Dedifferentiated amniotic fluid mesenchymal stem cell (primary cell): ENCODE data around the gene PHF21A.
"Not testable (repeated sequence)": the region's sequence is repeated elsewhere in the genome, so short reads cannot be mapped to it uniquely, and the experiment has no call there.

Experiments used
- DNase-seq: peaks from one replicate; pipeline ENCODE4 v3.0.0-alpha.2; 2016; ENCODE audit errors: extremely low spot score

Gene PHF21A

GRCh38 chr11:46036009-46036408, 85.2 kb downstream of the PHF21A start:
- no peak for DNase-seq

GRCh38 chr11:46034041-46034440, 87.2 kb downstream of the PHF21A start:
- DNase-seq, result no peak

- DNase-seq, result peak; percentile 65
Measured at GRCh38 chr11:46026606-46027293, 94.5 kb downstream of the PHF21A start.

GRCh38 chr11:46020084-46020599, 101.1 kb downstream of the PHF21A start:
- DNase-seq, result no peak

DNA sequence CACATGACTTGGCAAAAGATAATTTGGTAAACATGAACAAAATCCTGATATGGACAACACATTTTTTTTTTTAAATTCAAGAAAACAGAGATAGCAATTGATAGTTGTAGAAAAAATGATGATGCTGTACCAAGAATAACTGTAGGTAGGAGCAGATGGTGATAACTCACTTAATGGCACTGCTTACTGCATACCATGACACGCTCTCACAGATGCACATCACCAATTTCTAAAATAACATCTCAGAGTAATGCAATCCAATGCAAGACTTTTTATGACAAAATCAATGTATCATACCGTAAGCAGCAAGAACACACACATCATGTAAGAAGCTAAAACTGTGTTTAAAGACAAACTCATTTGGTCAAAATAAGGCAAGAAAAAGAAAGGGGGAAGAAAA, 102.6 kb downstream of the PHF21A start:
- no peak for DNase-seq

DNA sequence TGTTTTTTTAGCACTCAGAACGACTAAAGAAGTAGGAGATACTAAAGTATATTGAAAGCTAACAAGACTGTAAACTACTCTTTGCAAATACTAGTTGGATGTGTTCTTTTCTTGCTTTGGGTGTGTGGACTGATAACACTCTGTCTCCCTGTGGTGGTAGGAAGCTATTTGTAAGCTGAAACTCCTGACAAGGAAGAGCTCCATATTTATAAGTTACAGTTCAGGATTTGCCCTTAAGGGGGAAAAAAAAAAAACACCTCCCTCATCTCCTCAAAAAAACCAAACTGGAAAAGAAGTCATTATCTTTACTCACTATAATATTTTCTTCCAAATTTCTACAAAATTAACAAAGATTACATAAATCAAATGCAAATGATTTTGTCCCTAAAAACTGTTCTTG, 103.9 kb downstream of the PHF21A start:
- DNase-seq, result no peak

DNA sequence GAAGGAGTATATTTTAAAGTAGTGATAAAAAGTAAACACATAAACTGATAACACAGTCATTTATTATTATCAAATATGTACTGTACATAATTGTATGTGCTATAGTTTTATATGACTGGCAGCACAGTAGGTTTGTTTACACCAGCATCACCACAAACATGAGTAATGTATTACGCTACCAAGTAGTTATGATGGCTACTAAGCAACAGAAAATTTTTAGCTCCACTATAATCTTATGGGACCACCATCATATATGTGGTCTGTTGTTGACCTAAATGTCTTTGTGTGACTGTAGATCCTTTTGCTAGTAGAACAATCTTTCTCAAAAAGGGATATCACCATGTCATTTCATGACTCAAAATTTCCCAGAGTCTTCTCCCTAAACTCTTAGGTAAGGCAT, 105.3 kb downstream of the PHF21A start:
- DNase-seq, result no peak

DNA sequence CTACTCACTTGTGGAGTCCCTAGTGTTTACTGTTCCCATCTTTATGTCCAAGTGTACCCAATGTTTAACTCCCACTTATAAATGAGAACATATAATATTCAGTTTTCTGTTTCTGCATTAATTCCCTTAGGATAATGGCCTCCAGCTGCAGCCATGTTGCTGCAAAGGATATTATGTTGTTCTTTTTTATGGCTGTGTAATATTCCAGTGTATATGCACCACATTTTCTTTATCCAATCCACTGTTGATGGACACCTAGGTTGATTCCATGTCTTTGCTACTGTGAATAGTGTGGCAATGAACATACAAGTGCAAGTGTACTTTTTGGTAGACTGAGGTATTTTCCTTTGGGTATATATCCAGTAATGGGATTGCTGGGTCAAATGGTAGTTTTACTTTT, 107.1 kb downstream of the PHF21A start:
- DNase-seq, result not testable (repeated sequence)

DNA sequence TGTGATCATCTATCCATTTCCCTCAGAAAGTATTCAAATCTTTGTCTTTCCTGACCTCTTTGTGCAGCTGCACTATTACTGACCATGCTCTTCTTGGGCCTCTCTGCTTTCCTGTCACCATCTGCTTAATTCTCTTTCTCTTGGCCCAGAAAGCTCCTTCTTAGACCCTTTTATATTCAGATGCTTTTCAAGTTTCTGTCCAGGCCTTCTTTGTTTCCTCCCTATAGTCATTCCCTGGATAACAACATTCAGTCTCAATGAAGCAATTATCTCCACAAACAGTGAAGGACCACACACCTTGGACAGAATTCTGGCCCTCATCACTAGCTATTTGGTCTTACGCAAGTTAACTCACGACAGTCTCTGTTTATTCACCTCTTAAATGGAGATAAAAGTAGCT, 109.1 kb downstream of the PHF21A start:
- no peak for DNase-seq

DNA sequence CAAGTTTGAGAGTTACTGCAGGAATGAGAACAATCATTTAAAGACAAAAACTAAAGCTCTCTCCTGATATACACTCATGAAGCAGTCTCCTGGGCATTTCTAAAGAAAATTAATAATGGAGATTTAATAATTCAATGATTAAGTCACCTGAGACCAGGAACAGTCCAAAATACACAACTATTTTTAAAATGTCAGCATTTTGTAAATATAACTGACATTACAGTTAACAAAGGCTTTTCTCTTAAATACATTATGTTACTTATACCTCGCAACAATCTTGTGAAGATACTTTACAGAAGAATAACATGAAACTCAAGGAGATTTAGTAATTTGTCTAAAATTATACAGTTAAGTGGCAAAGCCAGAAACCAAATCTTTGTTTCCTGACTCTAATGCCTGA, 111.2 kb downstream of the PHF21A start:
- DNase-seq, result no peak

DNA sequence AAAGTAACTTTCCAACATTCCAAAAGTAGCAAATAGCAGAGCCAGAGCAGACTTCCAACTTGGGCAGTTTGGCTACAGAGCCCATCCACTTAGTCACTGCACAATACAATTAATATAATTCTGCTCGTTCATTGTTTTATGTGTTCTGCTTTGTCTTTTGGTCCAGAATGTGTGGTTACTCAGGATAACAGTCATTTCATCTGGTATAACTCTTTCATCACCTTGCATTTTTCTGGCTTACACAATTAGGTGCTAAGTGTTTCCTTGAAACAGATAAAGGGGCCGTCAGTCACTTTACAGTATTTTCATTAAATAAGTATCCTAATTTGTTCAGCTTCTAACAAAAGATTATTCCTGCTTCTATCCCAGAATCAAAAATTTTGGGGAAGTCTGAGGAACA, 111.6 kb downstream of the PHF21A start:
- no peak for DNase-seq

DNA sequence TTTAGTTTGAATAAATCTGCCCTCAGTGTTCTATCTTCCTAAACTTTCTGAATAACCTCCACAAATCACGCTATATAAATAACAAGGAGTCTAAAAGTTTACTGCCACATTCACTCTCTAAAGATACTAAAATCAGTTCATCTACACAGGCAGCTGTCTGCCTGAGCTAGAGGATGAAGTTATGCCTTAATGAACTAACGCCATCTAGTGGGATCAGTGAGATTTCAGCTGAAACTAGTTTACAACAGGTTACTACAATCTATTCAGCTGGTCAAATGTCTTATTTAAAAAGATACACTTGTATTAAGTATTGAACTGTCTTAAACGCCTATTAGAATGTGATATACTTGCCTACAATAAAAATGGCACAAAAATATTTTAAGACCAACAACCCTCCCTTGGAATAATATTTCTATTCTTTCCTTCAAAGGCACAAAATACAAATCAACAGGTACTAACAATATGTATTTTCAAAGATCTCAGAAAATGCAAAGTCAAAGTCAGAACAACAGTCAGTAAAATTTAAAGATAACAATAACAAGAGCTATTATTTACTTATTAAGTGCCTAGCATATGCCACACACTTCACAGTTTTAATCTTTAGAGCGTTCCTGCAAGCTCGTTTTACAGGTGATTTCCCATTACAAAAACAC, 114.7 kb downstream of the PHF21A start:
- peak; percentile 81 for DNase-seq

GRCh38 chr11:46003572-46003971, 117.7 kb downstream of the PHF21A start:
- peak; percentile 63 for DNase-seq

- DNase-seq, result no peak
Measured at GRCh38 chr11:46002189-46002588, 119.1 kb downstream of the PHF21A start.

DNA sequence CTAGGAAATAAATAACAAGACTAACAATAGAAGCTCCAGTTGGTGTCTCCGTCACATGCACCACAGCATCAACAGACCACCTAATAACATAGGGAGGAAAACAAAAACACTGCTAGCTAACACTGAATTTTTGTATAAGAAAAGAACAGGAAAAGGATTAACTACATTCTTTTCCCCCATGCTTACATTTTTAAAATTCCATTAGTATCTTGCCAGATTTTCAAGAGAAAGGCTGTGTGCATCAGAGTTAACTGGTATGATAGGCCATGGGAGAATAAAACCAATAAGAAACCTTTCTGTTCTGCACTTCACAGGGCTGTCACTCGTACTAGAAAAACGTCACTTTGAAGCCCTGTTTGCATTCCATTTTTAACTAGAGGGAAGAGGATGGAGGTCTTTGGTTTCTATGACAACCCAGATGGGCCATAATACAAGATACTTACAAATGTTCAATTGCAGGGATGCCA, 119.8 kb downstream of the PHF21A start:
- peak; percentile 67 for DNase-seq

GRCh38 chr11:45997599-45997998, 123.7 kb downstream of the PHF21A start:
- DNase-seq, result no peak

DNA sequence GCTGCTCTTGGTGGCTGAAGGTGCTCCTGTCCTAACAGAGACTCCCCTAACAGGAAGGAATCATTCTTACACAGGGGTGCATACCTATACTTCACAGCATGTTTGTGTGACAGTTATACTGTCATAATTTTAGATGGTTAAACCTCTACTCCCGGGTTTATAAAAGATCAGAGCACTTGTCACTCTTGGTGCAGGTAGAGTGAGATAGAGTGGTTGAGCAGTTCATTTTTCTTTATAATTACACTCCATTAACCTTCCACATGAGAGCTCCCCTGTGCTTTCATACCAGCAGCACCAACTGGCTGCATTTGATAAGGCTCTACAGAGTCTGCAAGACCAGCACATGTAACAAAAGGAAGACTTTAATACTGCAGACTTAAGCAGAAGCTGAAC, 125.9 kb downstream of the PHF21A start:
- no peak for DNase-seq

DNA sequence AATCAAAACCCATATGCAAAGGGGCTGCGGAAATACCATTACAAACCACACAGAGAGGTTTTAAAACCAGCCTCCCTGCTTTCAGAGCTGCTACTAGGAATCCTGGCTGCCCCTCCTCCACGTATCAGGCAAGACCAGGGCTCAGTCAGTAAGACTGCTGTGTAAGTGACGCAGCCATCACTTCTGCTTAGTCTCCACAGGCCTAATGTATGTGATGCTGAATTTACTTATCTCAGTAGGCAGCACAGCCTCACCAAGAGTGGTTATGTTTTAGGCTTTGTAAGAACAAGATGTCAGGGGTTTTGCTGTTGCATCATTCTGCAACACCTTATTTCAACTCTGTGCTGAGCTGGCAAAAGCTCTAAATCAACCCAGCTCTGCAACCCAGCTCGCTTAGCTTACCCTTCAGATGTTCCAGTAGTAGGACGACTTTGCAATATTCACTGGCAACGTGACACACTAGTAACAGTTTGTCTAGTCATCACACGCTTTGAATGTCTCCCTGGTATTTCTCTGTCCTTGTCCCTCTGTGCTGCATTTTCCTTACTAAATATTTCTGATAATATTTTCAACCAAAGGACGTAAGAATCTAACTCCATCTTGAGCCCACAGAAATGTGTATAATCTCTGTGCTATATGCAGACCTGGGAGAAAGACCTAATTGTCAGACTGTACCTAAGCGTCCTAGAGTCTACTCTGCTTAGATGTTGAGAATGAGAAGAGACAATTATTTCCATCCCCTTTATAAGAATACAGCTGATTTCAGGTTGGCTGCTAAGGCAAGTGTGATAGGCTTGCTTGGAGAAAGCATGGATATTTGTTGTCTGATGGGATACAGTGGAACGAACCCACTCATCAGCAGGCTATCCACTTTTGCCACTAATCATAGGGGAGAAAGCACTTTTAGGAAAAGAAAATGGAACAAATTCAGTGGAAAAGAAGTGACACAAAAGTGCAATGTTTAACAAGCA, 126.6 kb downstream of the PHF21A start:
- DNase-seq, result no peak

DNA sequence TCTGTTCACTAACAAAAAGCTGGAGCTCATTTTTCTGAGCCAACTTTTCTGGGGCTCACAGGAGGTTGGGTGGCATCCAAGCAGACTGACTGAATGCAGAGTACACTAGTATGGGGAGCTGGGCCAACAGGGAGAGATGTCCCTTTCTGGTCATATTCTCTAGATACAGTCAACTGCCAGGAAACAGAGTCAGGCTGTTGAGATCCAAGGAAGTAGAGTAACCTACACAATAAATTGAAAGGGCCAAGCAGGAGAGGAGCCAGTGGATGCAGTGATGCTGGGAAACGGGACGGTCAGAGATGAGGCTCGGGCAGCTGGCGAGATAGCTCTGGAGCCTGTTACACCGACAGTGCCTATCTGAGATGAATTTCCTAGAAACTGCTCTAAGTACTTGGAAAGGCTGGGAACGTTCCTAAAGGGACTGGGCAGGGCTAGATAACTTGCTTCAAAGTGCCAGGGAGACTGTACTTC, 127.7 kb downstream of the PHF21A start:
- no peak for DNase-seq

DNA sequence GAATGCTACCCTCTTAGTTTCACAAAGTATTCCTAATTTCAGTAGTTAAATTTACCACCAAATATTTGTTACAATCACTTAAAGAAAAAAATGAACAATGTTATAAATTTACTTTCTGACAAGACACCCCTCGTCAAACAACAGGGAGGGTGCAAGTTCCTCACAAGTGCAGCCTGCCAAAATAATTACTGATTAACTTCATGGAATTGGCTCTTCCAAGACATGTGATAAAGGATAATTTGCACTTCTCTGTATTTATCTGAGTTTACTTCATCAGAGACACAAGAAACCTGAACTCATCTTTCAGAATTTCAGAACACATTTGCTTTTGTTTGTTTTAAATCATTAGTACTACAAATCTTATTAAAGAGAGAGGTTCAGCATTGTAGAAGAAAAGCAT, 132.3 kb downstream of the PHF21A start:
- DNase-seq, result no peak

GRCh38 chr11:45985212-45985611, 136.0 kb downstream of the PHF21A start:
- no peak for DNase-seq

- no peak for DNase-seq
Measured at GRCh38 chr11:45984192-45984591, 137.1 kb downstream of the PHF21A start.
